Neural cell (in vitro differentiated cells): Measurements from ENCODE around the gene ROBO1.

Experiments
- CTCF ChIP-seq: fragments of 450-650 bp; IDR thresholded peaks from 2 replicates; pipeline ENCODE4 v1.5.1; 2014; ENCODE audit warnings: antibody characterized with exemption, mild to moderate bottlenecking, moderate library complexity; ENCODE audit not compliant: poor library complexity, severe bottlenecking
- EP300 ChIP-seq: fragments of 450-650 bp; conservative IDR thresholded peaks from 2 replicates; pipeline ENCODE4 v1.6.1; 2014; ENCODE audit warnings: antibody characterized with exemption, mild to moderate bottlenecking, moderate library complexity; ENCODE audit not compliant: poor library complexity, severe bottlenecking
- POLR2AphosphoS5 ChIP-seq: IDR thresholded peaks from 2 replicates; pipeline ENCODE4 v1.6.1; 2012
- RAD21 ChIP-seq: fragments of 450-650 bp; conservative IDR thresholded peaks from 2 replicates; pipeline ENCODE4 v1.6.1; 2014; ENCODE audit warnings: antibody characterized with exemption, mild to moderate bottlenecking, moderate library complexity
- SMC3 ChIP-seq: fragments of 450-650 bp; conservative IDR thresholded peaks from 2 replicates; pipeline ENCODE4 v1.6.1; 2014; ENCODE audit warnings: antibody characterized with exemption, mild to moderate bottlenecking, moderate library complexity; ENCODE audit not compliant: poor library complexity
- TF ChIP-seq, protein P1 (sequence below): IDR thresholded peaks from 2 replicates; pipeline ENCODE4 v1.6.1; 2012; ENCODE audit warnings: borderline replicate concordance

GRCh38 chr3:79421273-79421672 is 346.5 kb downstream of the ROBO1 start:
- TF ChIP-seq CTCF (no peak), SMC3 (no peak), RAD21 (no peak), EP300 (no peak), POLR2AphosphoS5 (no peak)
- TF ChIP-seq, protein P1, sequence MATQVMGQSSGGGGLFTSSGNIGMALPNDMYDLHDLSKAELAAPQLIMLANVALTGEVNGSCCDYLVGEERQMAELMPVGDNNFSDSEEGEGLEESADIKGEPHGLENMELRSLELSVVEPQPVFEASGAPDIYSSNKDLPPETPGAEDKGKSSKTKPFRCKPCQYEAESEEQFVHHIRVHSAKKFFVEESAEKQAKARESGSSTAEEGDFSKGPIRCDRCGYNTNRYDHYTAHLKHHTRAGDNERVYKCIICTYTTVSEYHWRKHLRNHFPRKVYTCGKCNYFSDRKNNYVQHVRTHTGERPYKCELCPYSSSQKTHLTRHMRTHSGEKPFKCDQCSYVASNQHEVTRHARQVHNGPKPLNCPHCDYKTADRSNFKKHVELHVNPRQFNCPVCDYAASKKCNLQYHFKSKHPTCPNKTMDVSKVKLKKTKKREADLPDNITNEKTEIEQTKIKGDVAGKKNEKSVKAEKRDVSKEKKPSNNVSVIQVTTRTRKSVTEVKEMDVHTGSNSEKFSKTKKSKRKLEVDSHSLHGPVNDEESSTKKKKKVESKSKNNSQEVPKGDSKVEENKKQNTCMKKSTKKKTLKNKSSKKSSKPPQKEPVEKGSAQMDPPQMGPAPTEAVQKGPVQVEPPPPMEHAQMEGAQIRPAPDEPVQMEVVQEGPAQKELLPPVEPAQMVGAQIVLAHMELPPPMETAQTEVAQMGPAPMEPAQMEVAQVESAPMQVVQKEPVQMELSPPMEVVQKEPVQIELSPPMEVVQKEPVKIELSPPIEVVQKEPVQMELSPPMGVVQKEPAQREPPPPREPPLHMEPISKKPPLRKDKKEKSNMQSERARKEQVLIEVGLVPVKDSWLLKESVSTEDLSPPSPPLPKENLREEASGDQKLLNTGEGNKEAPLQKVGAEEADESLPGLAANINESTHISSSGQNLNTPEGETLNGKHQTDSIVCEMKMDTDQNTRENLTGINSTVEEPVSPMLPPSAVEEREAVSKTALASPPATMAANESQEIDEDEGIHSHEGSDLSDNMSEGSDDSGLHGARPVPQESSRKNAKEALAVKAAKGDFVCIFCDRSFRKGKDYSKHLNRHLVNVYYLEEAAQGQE = no peak
